SK-N-SH treated with all-trans-retinoic acid at 6 μM for 48 hours (cell line): Measurements from ENCODE around the gene TRIM44.

Source experiments
- BACH2 ChIP-seq: fragments of 250-450 bp; sonication (Bioruptor Pico); IDR thresholded peaks from 2 replicates; pipeline ENCODE4 v1.9.0; 2021; ENCODE audit warnings: mild to moderate bottlenecking, borderline replicate concordance
- CREB5 ChIP-seq: fragments of 250-450 bp; sonication (Bioruptor Pico); IDR thresholded peaks from 2 replicates; pipeline ENCODE4 v1.5.1; 2020; ENCODE audit warnings: low read depth, mild to moderate bottlenecking, moderate library complexity
- CSDC2 ChIP-seq: fragments of 250-450 bp; sonication (Bioruptor Pico); IDR thresholded peaks from 2 replicates; pipeline ENCODE4 v1.5.0; 2020; ENCODE audit warnings: mild to moderate bottlenecking, moderate library complexity
- ESRRG ChIP-seq: fragments of 250-450 bp; sonication (Bioruptor Pico); IDR thresholded peaks from 2 replicates; pipeline ENCODE4 v1.6.1; 2021; ENCODE audit warnings: mild to moderate bottlenecking
- OSR1 ChIP-seq: fragments of 250-450 bp; sonication (Bioruptor Pico); IDR thresholded peaks from 2 replicates; pipeline ENCODE4 v1.8.0; 2022; ENCODE audit warnings: moderate library complexity, mild to moderate bottlenecking, inconsistent platforms
- PPARA ChIP-seq: fragments of 250-450 bp; sonication (Bioruptor Pico); IDR thresholded peaks from 2 replicates; pipeline ENCODE4 v1.5.0; 2020; ENCODE audit warnings: mild to moderate bottlenecking, borderline replicate concordance
- RARB ChIP-seq: fragments of 250-450 bp; sonication (Bioruptor Pico); IDR thresholded peaks from 2 replicates; pipeline ENCODE4 v1.8.0; 2021; ENCODE audit warnings: mild to moderate bottlenecking, moderate library complexity
- SNAI2 ChIP-seq: fragments of 250-450 bp; sonication (Bioruptor Pico); IDR thresholded peaks from 2 replicates; pipeline ENCODE4 v1.5.0; 2020; ENCODE audit warnings: mild to moderate bottlenecking, moderate library complexity
- TOX ChIP-seq: fragments of 250-450 bp; sonication (Bioruptor Pico); IDR thresholded peaks from 2 replicates; pipeline ENCODE4 v1.8.0; 2021; ENCODE audit warnings: mild to moderate bottlenecking, moderate library complexity, borderline replicate concordance
- ZFP3 ChIP-seq: fragments of 250-450 bp; sonication (Bioruptor Pico); IDR thresholded peaks from 2 replicates; pipeline ENCODE4 v1.5.0; 2020; ENCODE audit warnings: mild to moderate bottlenecking, moderate library complexity
- ZNF565 ChIP-seq: fragments of 450-650 bp; formaldehyde crosslinking; conservative IDR thresholded peaks from 2 replicates; pipeline ENCODE4 v1.5.0; 2020; ENCODE audit warnings: low read depth, mild to moderate bottlenecking, moderate library complexity
- ZNF8 ChIP-seq: fragments of 450-650 bp; formaldehyde crosslinking; IDR thresholded peaks from 2 replicates; pipeline ENCODE4 v1.5.0; 2020; ENCODE audit warnings: mild to moderate bottlenecking, moderate library complexity
- TF ChIP-seq, protein P1 (sequence below): fragments of 250-450 bp; sonication (Bioruptor Pico); IDR thresholded peaks from 2 replicates; pipeline ENCODE4 v1.8.0; 2020; ENCODE audit warnings: mild to moderate bottlenecking, moderate library complexity, borderline replicate concordance
- TF ChIP-seq, protein P2 (sequence below): fragments of 250-450 bp; sonication (Bioruptor Pico); IDR thresholded peaks from 2 replicates; pipeline ENCODE4 v1.5.0; 2020; ENCODE audit warnings: mild to moderate bottlenecking, moderate library complexity

GRCh38 chr11:35864131-35864530 lies 201.6 kb downstream of the TRIM44 start:
- TF ChIP-seq RARB (CRISPR knock-in tag): no peak
- TF ChIP-seq, protein P1, sequence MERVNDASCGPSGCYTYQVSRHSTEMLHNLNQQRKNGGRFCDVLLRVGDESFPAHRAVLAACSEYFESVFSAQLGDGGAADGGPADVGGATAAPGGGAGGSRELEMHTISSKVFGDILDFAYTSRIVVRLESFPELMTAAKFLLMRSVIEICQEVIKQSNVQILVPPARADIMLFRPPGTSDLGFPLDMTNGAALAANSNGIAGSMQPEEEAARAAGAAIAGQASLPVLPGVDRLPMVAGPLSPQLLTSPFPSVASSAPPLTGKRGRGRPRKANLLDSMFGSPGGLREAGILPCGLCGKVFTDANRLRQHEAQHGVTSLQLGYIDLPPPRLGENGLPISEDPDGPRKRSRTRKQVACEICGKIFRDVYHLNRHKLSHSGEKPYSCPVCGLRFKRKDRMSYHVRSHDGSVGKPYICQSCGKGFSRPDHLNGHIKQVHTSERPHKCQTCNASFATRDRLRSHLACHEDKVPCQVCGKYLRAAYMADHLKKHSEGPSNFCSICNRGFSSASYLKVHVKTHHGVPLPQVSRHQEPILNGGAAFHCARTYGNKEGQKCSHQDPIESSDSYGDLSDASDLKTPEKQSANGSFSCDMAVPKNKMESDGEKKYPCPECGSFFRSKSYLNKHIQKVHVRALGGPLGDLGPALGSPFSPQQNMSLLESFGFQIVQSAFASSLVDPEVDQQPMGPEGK (CRISPR knock-in tag): no peak
- TF ChIP-seq ZNF565 (CRISPR knock-in tag): no peak
- no peak for TF ChIP-seq OSR1 (CRISPR knock-in tag)
- TF ChIP-seq ZFP3 (CRISPR knock-in tag): no peak
- TF ChIP-seq, protein P2, sequence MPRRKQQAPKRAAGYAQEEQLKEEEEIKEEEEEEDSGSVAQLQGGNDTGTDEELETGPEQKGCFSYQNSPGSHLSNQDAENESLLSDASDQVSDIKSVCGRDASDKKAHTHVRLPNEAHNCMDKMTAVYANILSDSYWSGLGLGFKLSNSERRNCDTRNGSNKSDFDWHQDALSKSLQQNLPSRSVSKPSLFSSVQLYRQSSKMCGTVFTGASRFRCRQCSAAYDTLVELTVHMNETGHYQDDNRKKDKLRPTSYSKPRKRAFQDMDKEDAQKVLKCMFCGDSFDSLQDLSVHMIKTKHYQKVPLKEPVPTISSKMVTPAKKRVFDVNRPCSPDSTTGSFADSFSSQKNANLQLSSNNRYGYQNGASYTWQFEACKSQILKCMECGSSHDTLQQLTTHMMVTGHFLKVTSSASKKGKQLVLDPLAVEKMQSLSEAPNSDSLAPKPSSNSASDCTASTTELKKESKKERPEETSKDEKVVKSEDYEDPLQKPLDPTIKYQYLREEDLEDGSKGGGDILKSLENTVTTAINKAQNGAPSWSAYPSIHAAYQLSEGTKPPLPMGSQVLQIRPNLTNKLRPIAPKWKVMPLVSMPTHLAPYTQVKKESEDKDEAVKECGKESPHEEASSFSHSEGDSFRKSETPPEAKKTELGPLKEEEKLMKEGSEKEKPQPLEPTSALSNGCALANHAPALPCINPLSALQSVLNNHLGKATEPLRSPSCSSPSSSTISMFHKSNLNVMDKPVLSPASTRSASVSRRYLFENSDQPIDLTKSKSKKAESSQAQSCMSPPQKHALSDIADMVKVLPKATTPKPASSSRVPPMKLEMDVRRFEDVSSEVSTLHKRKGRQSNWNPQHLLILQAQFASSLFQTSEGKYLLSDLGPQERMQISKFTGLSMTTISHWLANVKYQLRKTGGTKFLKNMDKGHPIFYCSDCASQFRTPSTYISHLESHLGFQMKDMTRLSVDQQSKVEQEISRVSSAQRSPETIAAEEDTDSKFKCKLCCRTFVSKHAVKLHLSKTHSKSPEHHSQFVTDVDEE (CRISPR knock-in tag): no peak
- no peak for TF ChIP-seq ZNF8 (CRISPR knock-in tag)
- TF ChIP-seq ESRRG: no peak
- TF ChIP-seq CSDC2 (CRISPR knock-in tag): no peak
- TF ChIP-seq TOX (CRISPR knock-in tag): no peak
- no peak for TF ChIP-seq CREB5 (CRISPR knock-in tag)
- TF ChIP-seq PPARA: no peak
- TF ChIP-seq SNAI2 (CRISPR knock-in tag): no peak
- TF ChIP-seq BACH2 (CRISPR knock-in tag): no peak
